ENCODE measurements around the gene OTUB1. TPM values are rescaled to one million over a fixed set of nuclear protein-coding genes. Genes with fewer than 3 reads are reported as not detected.

The OTUB1 gene
- total and polyA plus RNA-seq, 9 of the 15 experiments (the other 6 are each of a cell fraction or from before 2014, with no cell fraction given), result 29.5 to 134 (median 66.1) TPM

- TF ChIP-seq GABPB1 (CRISPR knock-in tag; IDR thresholded peaks at IDR 0.05) (no peak; the same call in 1 of the 2 replicates), PATZ1 (CRISPR knock-in tag; IDR thresholded peaks at IDR 0.05; ENCODE audit: borderline replicate concordance) (no peak), SNAPC5 (CRISPR knock-in tag; IDR thresholded peaks at IDR 0.05) (no peak), ZNF354B (CRISPR knock-in tag; IDR thresholded peaks at IDR 0.05) (no peak), TRIM24 (IDR thresholded peaks at IDR 0.05) (peak; percentile 78 to 82), NONO (IDR thresholded peaks at IDR 0.05; ENCODE audit: low read depth in 2 of 2, low read length in 1 of 2) (peak in 1 of 2 experiments; percentile 89; a peak in 2 of 4 replicates), CTBP1 (IDR thresholded peaks at IDR 0.05; ENCODE audit: borderline replicate concordance) (peak; percentile 96), RBBP5 (IDR thresholded peaks at IDR 0.05; ENCODE audit: borderline replicate concordance, insufficient read depth, low read length, poor library complexity, severe bottlenecking) (no peak), ZNF766 (CRISPR knock-in tag; conservative IDR thresholded peaks at IDR 0.05) (no peak), ZNF592 (IDR thresholded peaks at IDR 0.05) (no peak), ELF1 (tag; IDR thresholded peaks at IDR 0.05) (no peak), ZNF408 (CRISPR knock-in tag; IDR thresholded peaks at IDR 0.05; ENCODE audit: low read depth) (no peak)
- TF ChIP-seq, protein P1, sequence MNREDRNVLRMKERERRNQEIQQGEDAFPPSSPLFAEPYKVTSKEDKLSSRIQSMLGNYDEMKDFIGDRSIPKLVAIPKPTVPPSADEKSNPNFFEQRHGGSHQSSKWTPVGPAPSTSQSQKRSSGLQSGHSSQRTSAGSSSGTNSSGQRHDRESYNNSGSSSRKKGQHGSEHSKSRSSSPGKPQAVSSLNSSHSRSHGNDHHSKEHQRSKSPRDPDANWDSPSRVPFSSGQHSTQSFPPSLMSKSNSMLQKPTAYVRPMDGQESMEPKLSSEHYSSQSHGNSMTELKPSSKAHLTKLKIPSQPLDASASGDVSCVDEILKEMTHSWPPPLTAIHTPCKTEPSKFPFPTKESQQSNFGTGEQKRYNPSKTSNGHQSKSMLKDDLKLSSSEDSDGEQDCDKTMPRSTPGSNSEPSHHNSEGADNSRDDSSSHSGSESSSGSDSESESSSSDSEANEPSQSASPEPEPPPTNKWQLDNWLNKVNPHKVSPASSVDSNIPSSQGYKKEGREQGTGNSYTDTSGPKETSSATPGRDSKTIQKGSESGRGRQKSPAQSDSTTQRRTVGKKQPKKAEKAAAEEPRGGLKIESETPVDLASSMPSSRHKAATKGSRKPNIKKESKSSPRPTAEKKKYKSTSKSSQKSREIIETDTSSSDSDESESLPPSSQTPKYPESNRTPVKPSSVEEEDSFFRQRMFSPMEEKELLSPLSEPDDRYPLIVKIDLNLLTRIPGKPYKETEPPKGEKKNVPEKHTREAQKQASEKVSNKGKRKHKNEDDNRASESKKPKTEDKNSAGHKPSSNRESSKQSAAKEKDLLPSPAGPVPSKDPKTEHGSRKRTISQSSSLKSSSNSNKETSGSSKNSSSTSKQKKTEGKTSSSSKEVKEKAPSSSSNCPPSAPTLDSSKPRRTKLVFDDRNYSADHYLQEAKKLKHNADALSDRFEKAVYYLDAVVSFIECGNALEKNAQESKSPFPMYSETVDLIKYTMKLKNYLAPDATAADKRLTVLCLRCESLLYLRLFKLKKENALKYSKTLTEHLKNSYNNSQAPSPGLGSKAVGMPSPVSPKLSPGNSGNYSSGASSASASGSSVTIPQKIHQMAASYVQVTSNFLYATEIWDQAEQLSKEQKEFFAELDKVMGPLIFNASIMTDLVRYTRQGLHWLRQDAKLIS (CRISPR knock-in tag; IDR thresholded peaks at IDR 0.05), result 0 out of 2 replicates have a peak, but pooled peaks have one; percentile 53
- TF ChIP-seq, protein P2, sequence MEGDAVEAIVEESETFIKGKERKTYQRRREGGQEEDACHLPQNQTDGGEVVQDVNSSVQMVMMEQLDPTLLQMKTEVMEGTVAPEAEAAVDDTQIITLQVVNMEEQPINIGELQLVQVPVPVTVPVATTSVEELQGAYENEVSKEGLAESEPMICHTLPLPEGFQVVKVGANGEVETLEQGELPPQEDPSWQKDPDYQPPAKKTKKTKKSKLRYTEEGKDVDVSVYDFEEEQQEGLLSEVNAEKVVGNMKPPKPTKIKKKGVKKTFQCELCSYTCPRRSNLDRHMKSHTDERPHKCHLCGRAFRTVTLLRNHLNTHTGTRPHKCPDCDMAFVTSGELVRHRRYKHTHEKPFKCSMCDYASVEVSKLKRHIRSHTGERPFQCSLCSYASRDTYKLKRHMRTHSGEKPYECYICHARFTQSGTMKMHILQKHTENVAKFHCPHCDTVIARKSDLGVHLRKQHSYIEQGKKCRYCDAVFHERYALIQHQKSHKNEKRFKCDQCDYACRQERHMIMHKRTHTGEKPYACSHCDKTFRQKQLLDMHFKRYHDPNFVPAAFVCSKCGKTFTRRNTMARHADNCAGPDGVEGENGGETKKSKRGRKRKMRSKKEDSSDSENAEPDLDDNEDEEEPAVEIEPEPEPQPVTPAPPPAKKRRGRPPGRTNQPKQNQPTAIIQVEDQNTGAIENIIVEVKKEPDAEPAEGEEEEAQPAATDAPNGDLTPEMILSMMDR (IDR thresholded peaks at IDR 0.05 in 2 of 3, conservative IDR thresholded peaks at IDR 0.05 in 1 of 3; ENCODE audit: insufficient read depth in 2 of 3, low read depth in 1 of 3, low read length in 3 of 3), result peak; percentile 46 to 60 (median 47)
Measured at GRCh38 chr11:64007629-64008282, 21.5 kb downstream of the OTUB1 start (continued).

Measured in K562 (cell line).